Measurements from ENCODE around the gene GNAS.

Gene GNAS

GRCh38 chr20:58883241-58883691, 30.8 kb downstream of the GNAS start:
- DNase-seq = no peak

DNA sequence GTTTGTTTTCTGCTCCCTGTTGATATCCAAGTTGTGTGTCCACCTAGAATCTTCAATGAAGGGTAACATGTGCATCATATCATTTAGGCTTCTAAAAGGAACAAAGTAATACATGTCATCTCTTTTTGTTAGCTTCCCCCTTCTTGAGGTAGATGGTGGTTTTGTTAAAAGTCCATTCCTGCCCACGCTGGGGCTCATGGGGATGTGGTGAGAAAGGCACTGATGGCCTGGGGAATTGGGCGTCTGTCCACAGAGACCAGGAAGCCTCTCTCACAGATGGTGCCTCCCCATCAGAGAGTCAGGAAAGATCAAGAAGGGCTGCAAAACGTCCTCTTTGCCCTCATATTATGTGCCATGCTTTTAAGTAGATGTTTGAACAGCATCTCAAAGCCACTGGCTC, 32.5 kb downstream of the GNAS start:
- no peak for DNase-seq

GRCh38 chr20:58886546-58886945, 34.0 kb downstream of the GNAS start:
- no peak for DNase-seq

GRCh38 chr20:58888103-58888502, 35.6 kb downstream of the GNAS start:
- no peak for DNase-seq

- peak; percentile 84 for DNase-seq
Measured at GRCh38 chr20:58888521-58889333, 36.2 kb downstream of the GNAS start.

DNA sequence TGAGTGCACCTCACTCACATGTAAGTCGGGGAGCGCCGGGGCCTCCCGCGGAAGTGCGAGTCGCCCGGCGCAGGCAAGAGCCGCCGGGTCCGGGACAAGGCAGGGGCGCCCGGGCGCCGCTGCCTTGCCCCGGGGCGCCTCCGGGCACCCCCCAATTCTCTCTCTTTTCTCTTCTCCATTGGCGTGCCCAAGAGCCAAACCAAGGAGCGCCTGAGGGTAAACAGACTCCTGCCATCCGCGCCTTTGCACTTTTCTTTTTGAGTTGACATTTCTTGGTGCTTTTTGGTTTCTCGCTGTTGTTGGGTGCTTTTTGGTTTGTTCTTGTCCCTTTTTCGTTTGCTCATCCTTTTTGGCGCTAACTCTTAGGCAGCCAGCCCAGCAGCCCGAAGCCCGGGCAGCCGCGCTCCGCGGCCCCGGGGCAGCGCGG, 36.8 kb downstream of the GNAS start:
- DNase-seq = no peak

GRCh38 chr20:58889798-58890517, 37.4 kb downstream of the GNAS start:
- DNase-seq = no peak

DNA sequence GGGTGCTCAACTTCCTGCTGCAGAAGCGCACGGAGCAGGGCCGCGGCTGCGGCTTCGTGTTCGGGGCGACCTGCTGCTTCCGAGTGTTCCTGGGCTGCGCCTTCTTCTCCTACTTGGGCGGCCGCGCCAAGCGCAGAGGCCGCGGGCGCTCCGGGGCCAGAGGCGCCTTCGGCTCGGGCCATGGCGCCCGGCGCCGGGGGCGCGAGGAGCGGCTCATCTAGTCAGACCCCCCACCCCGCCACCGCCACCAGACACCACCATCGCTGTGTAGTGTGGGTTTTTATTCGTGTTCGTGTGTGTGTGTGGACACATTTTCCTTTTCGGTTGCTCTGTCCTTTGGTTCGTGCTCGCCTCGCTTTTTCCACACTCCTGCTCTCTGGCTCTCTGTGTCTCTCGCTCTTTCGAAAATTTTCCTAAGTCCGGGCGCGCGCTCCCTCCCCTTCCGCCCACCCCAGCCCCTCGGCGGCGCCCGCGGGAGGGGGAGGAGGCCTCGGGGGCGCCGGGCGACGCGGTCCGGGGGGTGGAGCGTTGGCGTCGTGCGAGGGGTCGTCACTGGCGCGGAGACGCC, 38.1 kb downstream of the GNAS start:
- peak; percentile 53 for DNase-seq

DNA sequence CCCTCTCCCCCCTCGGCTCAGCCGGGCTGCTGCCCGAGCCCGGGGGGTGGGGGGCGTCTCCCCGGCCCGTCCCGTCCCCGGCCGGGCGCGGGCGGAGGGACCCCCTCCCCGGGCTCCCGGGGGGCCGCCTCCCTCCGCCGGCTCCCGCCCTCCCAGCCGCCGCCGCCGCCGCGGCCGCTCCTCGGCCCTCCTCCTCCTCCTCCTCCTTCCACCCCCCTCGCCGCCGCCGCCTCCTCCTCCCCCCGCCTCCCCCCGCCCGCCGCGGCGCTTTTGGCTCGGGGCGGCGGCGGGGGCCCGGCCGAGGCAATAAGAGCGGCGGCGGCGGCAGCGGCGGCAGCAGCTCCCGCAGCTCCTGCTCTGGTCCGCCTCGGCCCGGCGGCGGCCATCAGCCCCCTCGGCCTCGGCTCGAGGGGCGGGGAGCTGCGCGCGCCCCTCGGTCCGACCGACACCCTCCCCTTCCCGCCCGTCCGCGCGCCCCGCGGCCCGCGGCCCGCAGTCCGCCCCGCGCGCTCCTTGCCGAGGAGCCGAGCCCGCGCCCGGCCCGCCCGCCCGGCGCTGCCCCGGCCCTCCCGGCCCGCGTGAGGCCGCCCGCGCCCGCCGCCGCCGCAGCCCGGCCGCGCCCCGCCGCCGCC, 38.7 kb downstream of the GNAS start:
- DNase-seq = peak; percentile 64

DNA sequence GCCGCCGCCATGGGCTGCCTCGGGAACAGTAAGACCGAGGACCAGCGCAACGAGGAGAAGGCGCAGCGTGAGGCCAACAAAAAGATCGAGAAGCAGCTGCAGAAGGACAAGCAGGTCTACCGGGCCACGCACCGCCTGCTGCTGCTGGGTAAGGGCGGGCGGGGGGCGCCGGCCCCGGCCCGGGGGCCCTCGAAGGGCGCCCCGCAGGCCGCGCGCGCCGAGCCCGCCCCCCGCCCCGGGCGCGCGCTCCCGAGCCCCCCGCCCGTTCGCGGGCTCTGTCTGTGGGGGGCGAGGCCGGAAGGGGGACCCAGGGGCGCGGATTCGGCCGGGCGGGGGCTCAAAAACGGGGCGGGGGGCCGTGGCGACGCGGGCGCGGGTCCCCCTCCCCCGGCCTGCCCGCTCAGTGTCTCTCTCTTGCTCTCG, 39.2 kb downstream of the GNAS start:
- peak; percentile 37 for DNase-seq

GRCh38 chr20:58892141-58892931, 39.8 kb downstream of the GNAS start:
- peak; percentile 77 for DNase-seq

DNA sequence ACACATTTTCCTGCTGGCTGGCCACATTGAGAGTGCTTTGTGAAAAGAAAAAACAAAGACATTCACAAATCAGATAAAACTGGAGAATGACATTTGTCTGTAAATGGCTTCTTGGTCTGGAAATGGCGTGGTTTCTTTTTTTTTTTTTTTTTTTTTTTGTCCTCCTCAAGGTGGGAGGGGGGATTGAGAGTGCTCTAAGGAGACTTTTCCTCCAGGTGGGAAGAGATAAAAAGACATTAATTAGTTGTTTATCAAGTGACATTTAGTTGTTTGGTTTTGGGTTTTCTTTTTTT, 40.4 kb downstream of the GNAS start:
- no peak for DNase-seq

GRCh38 chr20:58893355-58894120, 41.0 kb downstream of the GNAS start:
- peak; percentile 75 for DNase-seq

DNA sequence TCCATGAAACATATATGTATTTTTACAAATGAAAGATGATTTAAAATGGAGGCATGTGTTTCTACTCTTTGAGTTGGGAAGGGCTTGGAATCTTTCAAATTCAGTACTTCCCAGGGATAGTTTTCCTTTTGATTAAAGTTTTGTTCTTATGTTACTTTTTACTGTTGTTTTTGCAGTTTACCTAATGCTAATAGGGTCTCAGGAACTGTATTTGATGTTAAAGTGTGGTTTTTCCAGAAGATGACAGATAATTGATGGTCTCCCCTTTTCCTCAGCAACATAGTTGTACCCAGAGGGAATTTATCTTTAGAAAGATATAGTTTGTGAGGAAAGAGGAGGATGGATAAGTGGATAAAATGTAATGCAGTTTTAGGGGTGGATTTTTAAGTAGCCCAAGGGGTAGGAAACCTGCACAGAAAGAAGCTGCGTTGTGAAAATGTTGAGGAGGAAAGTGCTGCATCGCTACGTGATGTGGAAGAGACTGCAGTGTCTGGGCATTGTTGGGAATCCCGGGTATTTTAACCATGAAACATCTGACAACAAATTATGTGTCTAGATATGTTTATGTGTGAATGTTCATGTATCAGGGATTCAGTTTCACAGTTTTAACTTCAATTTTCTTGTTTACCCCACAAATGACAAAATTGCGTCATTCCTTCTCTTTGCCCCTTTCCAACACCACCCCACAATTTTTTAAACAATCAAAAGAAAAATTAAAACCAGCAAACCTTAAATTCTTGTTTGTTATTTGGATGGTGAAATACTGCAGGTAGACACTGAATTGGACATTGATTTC, 42.3 kb downstream of the GNAS start:
- no peak for DNase-seq

DNA sequence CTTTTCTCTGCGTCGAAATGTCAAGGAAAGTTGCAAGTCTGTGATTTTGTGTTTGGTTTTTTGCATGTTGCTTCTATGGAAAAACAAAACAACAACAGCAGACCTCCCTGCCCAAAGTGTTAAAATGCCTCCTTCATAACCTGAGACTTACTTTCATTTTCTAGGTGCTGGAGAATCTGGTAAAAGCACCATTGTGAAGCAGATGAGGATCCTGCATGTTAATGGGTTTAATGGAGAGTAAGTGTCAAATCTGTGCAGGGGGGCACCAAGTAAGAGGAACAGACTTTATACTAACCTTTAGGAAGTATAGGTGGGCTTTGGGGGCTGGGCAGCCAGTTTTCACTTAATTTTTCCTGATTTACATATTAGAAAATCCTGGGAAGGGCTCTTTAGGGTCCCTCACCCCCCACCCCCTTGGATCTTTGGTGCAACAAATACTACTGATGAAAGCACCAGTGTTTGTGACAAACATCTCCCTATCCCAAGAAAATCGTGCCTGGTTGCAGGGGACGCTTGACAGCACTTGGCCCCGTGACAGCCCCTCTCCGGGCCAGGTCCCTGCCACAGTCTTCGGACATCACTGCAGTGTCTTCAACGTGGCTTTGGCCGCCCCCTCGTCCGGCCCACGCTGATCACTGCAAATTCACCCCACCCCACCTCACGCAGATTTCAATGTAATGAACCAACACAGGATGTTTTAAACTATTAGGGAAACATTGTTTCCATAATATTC, 43.1 kb downstream of the GNAS start:
- no peak for DNase-seq

DNA sequence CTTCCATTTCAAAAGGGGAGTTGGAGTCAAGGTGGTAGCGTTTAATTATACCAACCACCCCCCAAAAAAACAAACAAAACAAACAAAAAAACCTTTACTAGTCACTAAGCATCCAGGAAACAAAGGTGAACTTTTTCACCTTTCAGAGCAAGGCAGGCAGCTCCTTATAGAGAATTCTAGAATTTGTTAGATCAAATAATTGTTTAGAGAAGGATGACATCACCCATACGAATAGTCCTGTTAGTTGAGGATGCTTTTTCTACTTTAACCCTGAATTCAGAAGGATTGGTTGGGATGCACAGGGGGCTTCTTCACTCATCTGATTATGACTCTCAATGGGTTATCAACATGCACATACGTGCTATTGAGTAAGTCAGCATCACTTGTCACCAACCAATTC, 44.3 kb downstream of the GNAS start:
- DNase-seq = no peak

- no peak for DNase-seq
Measured at GRCh38 chr20:58897488-58897887, 45.0 kb downstream of the GNAS start.

DNA sequence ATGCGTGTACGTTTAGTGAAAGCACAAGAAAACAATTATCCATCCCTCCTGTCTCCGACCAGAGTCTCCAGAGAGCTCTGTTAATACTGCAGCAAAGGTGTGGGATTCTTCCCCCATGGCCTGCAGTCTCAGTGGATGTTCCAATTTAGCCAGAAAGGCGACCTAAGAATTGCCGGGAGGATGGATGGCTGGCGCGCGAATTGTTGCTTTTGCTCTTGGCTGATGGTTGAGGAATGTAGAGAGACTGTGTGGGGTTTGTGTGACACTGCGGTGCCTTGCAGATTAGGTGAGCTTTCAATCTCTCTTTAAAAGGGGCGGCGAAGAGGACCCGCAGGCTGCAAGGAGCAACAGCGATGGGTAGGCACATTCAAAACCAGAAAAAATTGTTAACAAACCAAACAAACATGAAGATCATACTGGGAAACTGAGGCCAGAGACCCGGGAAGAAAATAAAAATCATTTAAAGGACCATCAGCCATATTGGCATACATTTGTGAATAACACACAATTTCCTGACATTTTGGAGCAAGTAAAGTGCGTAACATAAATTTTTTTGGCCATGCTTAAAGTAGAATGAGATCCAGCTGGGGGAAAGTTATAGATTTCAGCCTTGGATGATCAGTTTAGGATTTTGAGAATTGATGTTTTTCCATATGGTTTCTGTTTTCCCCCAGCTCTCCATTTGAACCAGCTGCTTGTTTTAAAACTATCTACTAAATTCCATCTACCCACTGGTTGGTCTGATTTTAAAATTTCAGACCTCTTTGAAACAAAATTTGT, 46.3 kb downstream of the GNAS start:
- no peak for DNase-seq

- DNase-seq = no peak
Measured at GRCh38 chr20:58899512-58899911, 47.0 kb downstream of the GNAS start.

GRCh38 chr20:58900397-58900796, 47.9 kb downstream of the GNAS start:
- DNase-seq = no peak

Data from stimulated activated CD4-positive, alpha-beta T cell treated with anti-CD3 and anti-CD28 coated beads, Interleukin-1b, Interleukin-23, amount 100 ng/mL, for 48 hours (primary cell).